WTC11 (cell line): Measurements from ENCODE around the gene THRA. TPM values are rescaled to one million over a fixed set of nuclear protein-coding genes. Genes with fewer than 3 reads are reported as not detected.

Experiments
- ATAC-seq: fragments of 200-7000 bp; cut with Tn5 transposase; 2 replicates; pipeline ENCODE4 v1.10.0; 2021; ENCODE audit warnings: mild to moderate bottlenecking, moderate library complexity
- CTCF ChIA-PET: fragments of 300-600 bp; sonication (Branson Sonifier 250); formaldehyde crosslinking; loops from one replicate; lab custom pipeline; 2021; ENCODE audit warnings: antibody characterized with exemption; lab: Charles Lee
- POLR2A ChIA-PET: fragments of 350-600 bp; sonication (Branson Sonifier 250); formaldehyde crosslinking; loops from one replicate; lab custom pipeline; 2021; ENCODE audit warnings: antibody characterized with exemption; lab: Charles Lee
- DNase-seq: peaks from one replicate; pipeline ENCODE4 v3.0.0; 2021; ENCODE audit warnings: low spot score
- H3K27ac Mint-ChIP-seq: 2 replicates; pipeline ENCODE4 v1.8.0; 2021; ENCODE audit warnings: mixed read lengths
- H3K27me3 Mint-ChIP-seq: 2 replicates; pipeline ENCODE4 v1.8.0; 2021; ENCODE audit warnings: low read depth, mild to moderate bottlenecking, moderate library complexity, mixed read lengths
- H3K36me3 Mint-ChIP-seq: 2 replicates; pipeline ENCODE4 v1.8.0; 2021; ENCODE audit warnings: mixed read lengths
- H3K4me1 Mint-ChIP-seq: 2 replicates; pipeline ENCODE4 v1.8.0; 2022; ENCODE audit warnings: mixed read lengths
- H3K4me3 Mint-ChIP-seq: 2 replicates; pipeline ENCODE4 v1.8.0; 2021; ENCODE audit warnings: mild to moderate bottlenecking, moderate library complexity, mixed read lengths
- H3K9me3 Mint-ChIP-seq: 2 replicates; pipeline ENCODE4 v1.8.0; 2021; ENCODE audit warnings: mixed read lengths
- AR ChIP-seq: fragments of 250-450 bp; sonication (Bioruptor Pico); IDR thresholded peaks from 2 replicates; pipeline ENCODE4 v1.9.0; 2021; ENCODE audit warnings: mild to moderate bottlenecking
- ATF6 ChIP-seq: sonication (generic); formaldehyde crosslinking; IDR thresholded peaks from 2 replicates; pipeline ENCODE4 v1.8.1; 2023; ENCODE audit warnings: mild to moderate bottlenecking, missing genetic modification reagents
- ESRRA ChIP-seq: sonication (generic); formaldehyde crosslinking; IDR thresholded peaks from 2 replicates; pipeline ENCODE4 v1.8.1; 2022; ENCODE audit warnings: mild to moderate bottlenecking, missing genetic modification reagents, borderline replicate concordance
- ETV6 ChIP-seq: sonication (generic); formaldehyde crosslinking; IDR thresholded peaks from 2 replicates; pipeline ENCODE4 v1.8.1; 2022; ENCODE audit warnings: mild to moderate bottlenecking, missing genetic modification reagents
- GRHL2 ChIP-seq: fragments of 250-450 bp; sonication (Bioruptor Pico); IDR thresholded peaks from 2 replicates; pipeline ENCODE4 v1.8.0; 2022; ENCODE audit warnings: mild to moderate bottlenecking, moderate library complexity; ENCODE audit not compliant: insufficient replicate concordance, severe bottlenecking
- PRDM15 ChIP-seq: sonication (generic); formaldehyde crosslinking; IDR thresholded peaks from 2 replicates; pipeline ENCODE4 v1.8.0; 2022; ENCODE audit warnings: missing genetic modification reagents
- PREB ChIP-seq: sonication (generic); formaldehyde crosslinking; IDR thresholded peaks from 2 replicates; pipeline ENCODE4 v1.8.1; 2022; ENCODE audit warnings: mild to moderate bottlenecking, missing genetic modification reagents, moderate library complexity, borderline replicate concordance
- RORB ChIP-seq: fragments of 250-450 bp; sonication (Bioruptor Pico); IDR thresholded peaks from 2 replicates; pipeline ENCODE4 v1.9.0; 2021; ENCODE audit warnings: mild to moderate bottlenecking
- TEAD4 ChIP-seq: sonication (generic); formaldehyde crosslinking; IDR thresholded peaks from 2 replicates; pipeline ENCODE4 v1.8.0; 2022; ENCODE audit warnings: mild to moderate bottlenecking, missing genetic modification reagents
- ZBTB43 ChIP-seq: sonication (generic); formaldehyde crosslinking; IDR thresholded peaks from 2 replicates; pipeline ENCODE4 v1.8.1; 2023; ENCODE audit warnings: mild to moderate bottlenecking, missing genetic modification reagents
- ZNF281 ChIP-seq: sonication (generic); formaldehyde crosslinking; IDR thresholded peaks from 2 replicates; pipeline ENCODE4 v1.8.0; 2023; ENCODE audit warnings: mild to moderate bottlenecking, missing genetic modification reagents
- ZNF671 ChIP-seq: fragments of 250-450 bp; sonication (Bioruptor Pico); IDR thresholded peaks from 2 replicates; pipeline ENCODE4 v1.8.0; 2021; ENCODE audit warnings: mild to moderate bottlenecking
- total RNA-seq: library from RNA; stranded (reverse); gene quantifications from 3 replicates; pipeline ENCODE4 v1.2.3, GENCODE V29; 2021

THRA gene
- total RNA-seq, 1 experiment from 2014 or later = 15.9 TPM

GRCh38 chr17:40056379-40057015 is 6.3 kb upstream of the THRA start:
- H3K27ac Mint-ChIP-seq = no peak overlapping the region
- TF ChIP-seq AR (CRISPR knock-in tag) (no peak), RORB (CRISPR knock-in tag) (no peak), PREB (CRISPR knock-in tag) (no peak), ATF6 (CRISPR knock-in tag) (no peak), ESRRA (CRISPR knock-in tag) (no peak), ZNF671 (CRISPR knock-in tag) (no peak), GRHL2 (CRISPR knock-in tag) (no peak), ZBTB43 (CRISPR knock-in tag) (no peak), ZNF281 (CRISPR knock-in tag) (no peak), ETV6 (CRISPR knock-in tag) (no peak)
- H3K27me3 Mint-ChIP-seq = peaks cover 9% of the 10 kb centered on the region
- no peak overlapping the region for H3K4me3 Mint-ChIP-seq
- DNase-seq (no peak), ATAC-seq (no peak)
- H3K9me3 Mint-ChIP-seq = no peaks in the 10 kb centered on the region
- ChIA-PET POLR2A (no interaction called here), CTCF (interaction anchor here (0.6 to 2.1 kb wide), 4 partner anchors 10 to 30 kb away, joined by 3 to 9 read pairs (median 4); no protein-coding TSS in a partner anchor)
- peaks cover 34% of the 10 kb centered on the region for H3K4me1 Mint-ChIP-seq
- peaks cover 18% of the 10 kb centered on the region for H3K36me3 Mint-ChIP-seq

- peaks cover 42% of the 10 kb centered on the region for H3K4me1 Mint-ChIP-seq
- H3K4me3 Mint-ChIP-seq = no peak overlapping the region
- H3K27me3 Mint-ChIP-seq = peaks cover 17% of the 10 kb centered on the region
- no peaks in the 10 kb centered on the region for H3K9me3 Mint-ChIP-seq
- ATAC-seq (no peak), DNase-seq (no peak)
- TF ChIP-seq AR (CRISPR knock-in tag) (no peak), PRDM15 (CRISPR knock-in tag) (no peak), TEAD4 (CRISPR knock-in tag) (no peak)
- peaks cover 5% of the 10 kb centered on the region for H3K36me3 Mint-ChIP-seq
- ChIA-PET CTCF (interaction anchor here (0.8 to 11.2 kb wide), 8 partner anchors 18 to 53 kb away, joined by 3 to 252 read pairs (median 6); no protein-coding TSS in a partner anchor), POLR2A (no interaction called here)
- no peak overlapping the region for H3K27ac Mint-ChIP-seq
Observed at GRCh38 chr17:40058186-40058784, 4.5 kb upstream of the THRA start.
